Measurements from ENCODE around the gene ST3GAL4.
A peak's percentile ranks its signal among the peaks of the same experiment; 100 is the strongest.

Gene ST3GAL4

GRCh38 chr11:126409620-126409985, 54.1 kb downstream of the ST3GAL4 start:
- no peak for DNase-seq

- DNase-seq, result no peak
These were observed 55.2 kb downstream of the ST3GAL4 start for GRCh38 chr11:126410649-126411048.

GRCh38 chr11:126411971-126412381, 56.5 kb downstream of the ST3GAL4 start:
- no peak for DNase-seq

GRCh38 chr11:126413426-126413825, 57.9 kb downstream of the ST3GAL4 start:
- DNase-seq, result no peak

- no peak for DNase-seq
These were observed 58.4 kb downstream of the ST3GAL4 start for GRCh38 chr11:126413843-126414405.

GRCh38 chr11:126414615-126415014, 59.1 kb downstream of the ST3GAL4 start:
- DNase-seq, result no peak

GRCh38 chr11:126415128-126415527, 59.6 kb downstream of the ST3GAL4 start:
- no peak for DNase-seq

- DNase-seq, result no peak
These were observed 60.4 kb downstream of the ST3GAL4 start for GRCh38 chr11:126415669-126416420.

GRCh38 chr11:126416542-126417090, 61.1 kb downstream of the ST3GAL4 start:
- peak; percentile 72 for DNase-seq

GRCh38 chr11:126417091-126417862, 61.8 kb downstream of the ST3GAL4 start:
- DNase-seq, result no peak

- no peak for DNase-seq
These were observed 63.4 kb downstream of the ST3GAL4 start for GRCh38 chr11:126418887-126419286.

GRCh38 chr11:126419801-126420697, 64.6 kb downstream of the ST3GAL4 start:
- DNase-seq, result no peak

- DNase-seq, result no peak
These were observed 65.3 kb downstream of the ST3GAL4 start for GRCh38 chr11:126420698-126421256.

GRCh38 chr11:126421271-126421671, 65.8 kb downstream of the ST3GAL4 start:
- no peak for DNase-seq

- no peak for DNase-seq
These were observed 67.0 kb downstream of the ST3GAL4 start for GRCh38 chr11:126422446-126422845.

- no peak for DNase-seq
These were observed 67.7 kb downstream of the ST3GAL4 start for GRCh38 chr11:126423154-126423553.

GRCh38 chr11:126423743-126424142, 68.3 kb downstream of the ST3GAL4 start:
- no peak for DNase-seq

GRCh38 chr11:126424471-126425039, 69.1 kb downstream of the ST3GAL4 start:
- DNase-seq, result no peak

- DNase-seq, result no peak
These were observed 70.6 kb downstream of the ST3GAL4 start for GRCh38 chr11:126426106-126426505.

GRCh38 chr11:126426820-126427749, 71.6 kb downstream of the ST3GAL4 start:
- no peak for DNase-seq

All from stimulated activated CD4-positive, alpha-beta T cell treated with anti-CD3 and anti-CD28 coated beads, Interleukin-12 subunit alpha, Interleukin-12 subunit beta, amount 100 ng/mL, for 4 hours (primary cell).